Erythroblast (primary cell): ENCODE measurements around the gene DSCAM.

Experiments
- GATA1 ChIP-seq: IDR thresholded peaks from 2 replicates; pipeline ENCODE4 v1.6.1; 2011; ENCODE audit warnings: low read depth, mild to moderate bottlenecking, control low read depth, low read length, moderate library complexity
- POLR2A ChIP-seq: IDR thresholded peaks from 2 replicates; pipeline ENCODE4 v1.6.1; 2011; ENCODE audit warnings: mild to moderate bottlenecking, low read length

- TF ChIP-seq POLR2A (no peak), GATA1 (no peak)
These were observed 54.1 kb downstream of the DSCAM start for GRCh38 chr21:40792691-40793456.
